Motor neuron (in vitro differentiated cells): ENCODE data around the gene DNAI2. TPM values are rescaled to one million over a fixed set of nuclear protein-coding genes. Genes with fewer than 3 reads are reported as not detected.

Experiments used
- ATAC-seq, 8 experiments: fragments of 200-7000 bp; cut with Tn5 transposase; replicated peaks in 6 of 8; 2 replicates each; pipeline ENCODE4 v1.8.0; 2021; ENCODE audit warnings: mild to moderate bottlenecking in 8 of 8, moderate library complexity in 8 of 8
- H3K27ac ChIP-seq, 2 donors: fragments of 250-450 bp; sonication (Bioruptor Pico); 2 replicates each; pipeline ENCODE4 v1.9.0; 2021; ENCODE audit warnings: antibody characterized with exemption in 2 of 2, mild to moderate bottlenecking in 2 of 2, moderate library complexity in 1 of 2
- H3K4me1 ChIP-seq, 2 donors: fragments of 250-450 bp; sonication (Bioruptor Pico); replicated peaks in 1 of 2; 2 replicates each; pipeline ENCODE4 v1.6.1; 2021; ENCODE audit warnings: antibody characterized with exemption in 2 of 2, mild to moderate bottlenecking in 2 of 2, moderate library complexity in 1 of 2
- H3K4me3 ChIP-seq, 5 donors: fragments of 250-450 bp; sonication (Bioruptor Pico); 2 replicates each; pipeline ENCODE4 v1.9.0; 2021; ENCODE audit warnings: antibody characterized with exemption in 5 of 5, mild to moderate bottlenecking in 5 of 5, moderate library complexity in 4 of 5
- WGBS, 10 experiments: fragments of 450-650 bp; shearing (Covaris generic); methylation state at CpG; one replicate each; pipeline ENCODE4 v1.0.0; 2022; 5-methylcytosine and 5-hydroxymethylcytosine counted together
- in situ Hi-C, 9 experiments: fragments of 400-800 bp; cut with MboI; loops; one replicate each; pipeline ENCODE4 v1.15.0; 2021; ENCODE audit warnings: low sequenced_read_pairs in 9 of 9, low pct_unique_long_range_greater_than_20kb in 2 of 9; ENCODE audit not compliant: unreplicated experiment in 9 of 9
- total RNA-seq, 8 experiments: library from RNA; unstranded; fragments of 300-600 nt; gene quantifications; 2 replicates each; pipeline versions ENCODE4 v1.2.3 to v1.2.4, GENCODE V29; 2022

DNAI2 gene
- total RNA-seq, 8 experiments from 2014 or later, result 0.23 to 1.9 (median 0.36) TPM; not detected in 4

DNA sequence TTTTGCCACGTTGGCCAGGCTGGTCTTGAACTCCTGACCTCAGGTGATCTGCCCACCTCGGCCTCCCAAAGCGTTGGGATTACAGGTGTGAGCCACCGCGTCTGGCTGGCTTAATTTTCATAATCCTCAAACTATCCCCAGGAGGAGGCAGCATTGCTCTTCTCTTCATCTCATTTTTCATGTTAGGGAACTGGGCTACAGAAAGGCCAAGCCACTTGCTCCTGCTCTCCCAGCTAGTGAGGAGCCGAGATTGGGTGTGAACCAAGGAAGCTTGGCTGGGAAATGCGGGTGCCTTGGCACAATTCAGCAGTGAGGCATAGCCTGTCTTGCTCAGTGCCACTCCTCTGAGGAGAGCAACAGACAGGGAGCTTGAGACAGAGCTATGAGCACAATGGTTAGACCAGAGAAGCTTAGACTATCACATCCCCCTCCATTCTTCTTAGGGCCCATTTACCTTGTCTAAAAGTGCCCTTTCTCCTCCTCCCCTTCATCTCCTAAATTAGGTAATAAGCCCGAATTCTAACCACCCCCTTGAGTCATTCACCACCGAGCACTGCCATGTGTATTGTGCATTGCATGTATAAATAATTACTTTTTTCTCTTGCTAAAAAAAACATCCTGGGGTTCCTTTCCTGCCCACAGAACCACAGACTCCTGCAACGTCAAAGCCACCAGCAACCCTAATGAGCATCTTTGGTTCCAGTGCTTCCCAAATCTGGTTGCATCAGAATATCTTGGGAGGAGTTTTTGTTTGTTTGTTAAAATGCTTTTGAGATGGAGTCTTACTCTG lies 32.0 kb downstream of the DNAI2 start:
- Histone ChIP-seq H3K4me1 (peaks cover 0 to 4% of the 10 kb centered on the region in 2 donors), H3K4me3 (no peak overlapping the region), H3K27ac (no peak overlapping the region)
- in situ Hi-C loops, result no loop called here
- no peak for ATAC-seq
- 0 to 87% (median 37%) methylated on average over 1 to 7 of the region's 10 CpGs; no CpG with 5 or more reads in 2 of the 10 experiments for WGBS, 10 experiments

DNA sequence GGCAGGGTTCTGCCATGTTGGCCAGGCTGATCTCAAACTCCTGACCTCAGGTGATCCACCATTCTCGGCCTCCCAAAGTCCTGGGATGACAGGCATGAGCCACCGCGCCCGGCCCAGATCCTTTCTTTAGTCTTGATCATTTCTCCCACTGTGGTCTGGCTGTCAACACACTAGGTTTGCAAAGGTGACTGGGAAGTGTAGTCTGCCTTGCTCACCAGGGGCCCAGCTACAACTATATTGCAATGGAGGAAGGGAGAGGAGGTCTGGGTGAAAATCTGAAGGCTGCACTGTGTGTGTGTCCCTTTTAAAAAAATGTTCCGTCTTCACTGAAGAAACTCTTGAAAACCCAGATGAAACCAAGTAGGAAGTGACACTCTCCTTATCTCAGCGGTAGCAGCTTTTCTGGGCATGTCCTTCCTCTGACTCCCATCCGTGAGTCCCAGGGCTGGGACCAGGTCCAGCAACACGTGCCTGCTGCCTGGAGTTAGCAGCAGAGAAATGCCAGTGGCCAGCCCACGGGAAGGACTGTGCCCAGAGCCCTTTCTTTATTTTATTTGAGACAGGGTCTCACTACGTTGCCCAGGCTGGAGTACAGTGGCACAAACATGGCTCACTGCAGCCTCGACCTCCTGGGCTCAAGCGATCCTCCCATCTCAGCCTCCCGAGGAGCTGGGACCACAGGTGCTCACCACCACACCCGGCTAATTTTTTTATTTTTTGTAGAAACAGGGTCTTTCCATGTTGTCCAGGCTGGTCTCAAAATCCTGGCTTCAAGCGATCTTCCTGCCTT lies 34.1 kb downstream of the DNAI2 start:
- Histone ChIP-seq H3K27ac (no peak overlapping the region), H3K4me1 (no peaks in the 10 kb centered on the region), H3K4me3 (no peak overlapping the region)
- WGBS, 10 experiments, result 18 to 96% (median 60%) methylated on average over 1 to 8 of the region's 15 CpGs; no CpG with 5 or more reads in 2 of the 10 experiments
- no peak for ATAC-seq
- in situ Hi-C loops, result no loop called here

- Histone ChIP-seq H3K27ac (no peak overlapping the region), H3K4me1 (no peaks in the 10 kb centered on the region), H3K4me3 (no peak overlapping the region)
- ATAC-seq, result no peak
- WGBS, 10 experiments, result 40 to 73% methylated on average over 1 to 4 of the region's 12 CpGs; no CpG with 5 or more reads in 8 of the 10 experiments
- in situ Hi-C loops, result no loop called here
Measured at GRCh38 chr17:74309902-74310301, 35.9 kb downstream of the DNAI2 start.

GRCh38 chr17:74314877-74315276 lies 40.8 kb downstream of the DNAI2 start:
- ATAC-seq, result no peak
- peaks cover 6 to 8% of the 10 kb centered on the region in 2 donors for H3K4me1 ChIP-seq
- WGBS, 10 experiments, result 35 to 94% (median 59%) methylated on average over 2 to 13 of the region's 15 CpGs; no CpG with 5 or more reads in 6 of the 10 experiments
- no peak overlapping the region for H3K4me3 ChIP-seq
- no peak overlapping the region for H3K27ac ChIP-seq
- in situ Hi-C loops, result no loop called here

DNA sequence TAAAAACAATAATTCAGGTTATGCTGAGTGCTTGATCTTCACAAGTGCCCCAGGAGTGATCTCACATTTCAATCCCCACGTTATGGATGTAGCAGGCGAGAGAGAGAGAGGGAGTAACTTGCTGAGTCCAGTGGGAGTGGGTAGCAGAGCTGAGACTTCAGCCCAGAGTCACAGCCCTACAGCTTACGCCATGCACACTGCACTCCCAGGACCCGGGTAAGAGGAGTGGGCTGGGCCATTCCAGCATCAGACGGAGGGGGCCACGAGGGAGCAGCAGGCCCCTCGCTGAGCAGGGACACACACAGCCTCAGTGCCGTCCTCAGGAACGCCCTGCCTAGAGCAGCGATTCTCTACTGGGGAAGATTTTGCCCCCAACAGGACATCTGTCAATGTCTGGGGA lies 42.2 kb downstream of the DNAI2 start:
- Histone ChIP-seq H3K4me3 (no peak overlapping the region), H3K27ac (no peak overlapping the region), H3K4me1 (peaks cover 6 to 8% of the 10 kb centered on the region in 2 donors)
- WGBS, 10 experiments, result 13 to 60% (median 30%) methylated on average over 2 to 4 of the region's 10 CpGs; no CpG with 5 or more reads in 5 of the 10 experiments
- ATAC-seq, result peak in 5 of 8 experiments; percentile 67 to 88 (median 86)
- in situ Hi-C loops, result no loop called here

- ATAC-seq, result no peak
- in situ Hi-C loops, result no loop called here
- H3K4me3 ChIP-seq, result no peak overlapping the region
- 0 to 85% (median 60%) methylated on average over 1 to 15 of the region's 16 CpGs; no CpG with 5 or more reads in 3 of the 10 experiments for WGBS, 10 experiments
- no peak overlapping the region for H3K27ac ChIP-seq
- H3K4me1 ChIP-seq, result peaks cover 6 to 8% of the 10 kb centered on the region in 2 donors
Measured at GRCh38 chr17:74317071-74317470, 43.0 kb downstream of the DNAI2 start.

GRCh38 chr17:74318391-74318790 lies 44.4 kb downstream of the DNAI2 start:
- no peak overlapping the region for H3K27ac ChIP-seq
- in situ Hi-C loops, result no loop called here
- 20 to 91% (median 80%) methylated on average over 1 to 7 of the region's 10 CpGs; no CpG with 5 or more reads in 3 of the 10 experiments for WGBS, 10 experiments
- no peak for ATAC-seq
- H3K4me1 ChIP-seq, result peaks cover 6 to 8% of the 10 kb centered on the region in 2 donors
- H3K4me3 ChIP-seq, result no peak overlapping the region

GRCh38 chr17:74324521-74324920 lies 50.5 kb downstream of the DNAI2 start:
- peaks cover 5 to 9% of the 10 kb centered on the region in 2 donors for H3K4me1 ChIP-seq
- in situ Hi-C loops, result no loop called here
- H3K4me3 ChIP-seq, result no peak overlapping the region
- H3K27ac ChIP-seq, result no peak overlapping the region
- ATAC-seq, result no peak
- WGBS, 10 experiments, result 34 to 92% (median 83%) methylated on average over 1 to 6 of the region's 6 CpGs; no CpG with 5 or more reads in 2 of the 10 experiments

GRCh38 chr17:74325376-74325742 lies 51.3 kb downstream of the DNAI2 start:
- Histone ChIP-seq H3K4me3 (no peak overlapping the region), H3K4me1 (peaks cover 5 to 9% of the 10 kb centered on the region in 2 donors), H3K27ac (no peak overlapping the region)
- in situ Hi-C loops, result no loop called here
- WGBS, 10 experiments, result 0 to 72% (median 50%) methylated on average over 1 to 6 of the region's 11 CpGs; no CpG with 5 or more reads in 6 of the 10 experiments
- ATAC-seq, result no peak

DNA sequence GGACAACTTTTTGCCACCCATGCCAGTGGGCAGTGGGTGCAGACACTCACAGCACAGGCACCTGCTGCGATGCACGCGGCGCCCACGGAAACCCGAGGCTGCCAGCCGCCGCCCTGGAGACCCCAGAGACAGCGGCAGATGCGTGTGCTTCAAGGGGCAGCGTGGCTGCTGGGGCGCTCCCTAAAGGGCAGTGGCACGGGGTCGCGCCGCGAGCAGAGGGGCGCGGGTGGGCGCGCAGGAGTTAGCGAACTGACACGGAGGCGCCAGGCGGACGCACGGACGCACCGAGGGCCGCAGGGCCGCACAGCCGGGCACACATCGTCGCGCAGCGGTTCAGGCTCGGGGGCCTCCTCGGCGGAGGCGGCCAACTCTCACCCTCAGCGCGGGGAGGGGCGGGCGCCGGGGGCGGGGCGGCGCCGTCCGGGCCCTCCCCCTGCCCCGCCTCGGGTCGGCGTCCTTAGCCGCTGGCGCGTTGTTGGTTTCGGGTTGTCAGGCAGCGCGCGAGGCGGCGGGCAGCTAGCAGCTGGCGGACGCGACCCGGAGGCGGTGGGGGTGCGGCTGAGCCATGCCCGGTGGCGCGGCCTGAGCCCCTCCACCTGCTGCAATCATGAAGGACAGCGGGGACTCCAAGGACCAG lies 51.8 kb downstream of the DNAI2 start, which contains the start of gene KIF19:
Gene KIF19, plus strand, starts transcription at position 484 of the 637 bp plus-strand sequence. Its CDS starts 124 bp downstream, at position 608.
- Histone ChIP-seq H3K4me3 (peak within 1 kb of the TSS in 4 of 5 donors; percentile 9 to 17 (median 12)), H3K4me1 (peaks cover 5 to 9% of the 10 kb centered on the region in 2 donors), H3K27ac (no peak within 1 kb of the TSS)
- peak; percentile 77 to 95 (median 81) for ATAC-seq
- no CpG with 5 or more reads among the region's 73 CpGs for WGBS, 10 experiments
- in situ Hi-C loops, result no loop called here

DNA sequence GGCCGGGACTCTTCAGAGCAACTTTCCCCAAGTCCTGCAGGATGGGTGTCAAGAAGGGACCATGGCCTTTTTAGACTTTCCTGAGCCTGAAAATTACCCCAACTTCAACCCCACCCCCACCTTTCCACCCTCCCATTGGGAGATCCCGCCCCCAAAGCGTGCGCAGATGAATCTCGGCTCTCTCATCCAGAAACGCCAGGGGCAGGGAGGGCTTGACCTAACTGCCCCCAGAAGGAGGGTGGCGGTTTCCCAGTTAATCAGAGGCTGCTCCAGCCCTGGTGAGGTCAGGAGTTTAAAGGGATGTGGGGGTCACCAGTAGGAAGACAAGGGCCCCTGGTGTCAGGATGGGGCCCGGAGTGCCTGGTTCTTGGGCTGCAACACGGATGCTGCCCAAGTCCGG lies 52.5 kb downstream of the DNAI2 start:
- peaks cover 5 to 9% of the 10 kb centered on the region in 2 donors for H3K4me1 ChIP-seq
- in situ Hi-C loops, result no loop called here
- no peak overlapping the region for H3K27ac ChIP-seq
- peak overlapping the region in 1 of 5 donors; percentile 10 for H3K4me3 ChIP-seq
- ATAC-seq, result peak in 1 of 8 experiments; percentile 5
- no CpG with 5 or more reads among the region's 10 CpGs for WGBS, 10 experiments

GRCh38 chr17:74328487-74328886 lies 54.5 kb downstream of the DNAI2 start:
- ATAC-seq, result no peak
- 60 to 100% (median 92%) methylated on average over 1 to 3 of the region's 3 CpGs; no CpG with 5 or more reads in 4 of the 10 experiments for WGBS, 10 experiments
- H3K4me1 ChIP-seq, result peaks cover 18 to 21% of the 10 kb centered on the region in 2 donors
- in situ Hi-C loops, result no loop called here
- no peak overlapping the region for H3K4me3 ChIP-seq
- no peak overlapping the region for H3K27ac ChIP-seq
